ENCODE results near the gene DNAJA1. TPM values are rescaled to one million over a fixed set of nuclear protein-coding genes. Genes with fewer than 3 reads are reported as not detected.

Gene DNAJA1
- total RNA-seq, 1 experiment from 2014 or later: 186 TPM

Other genes with a start within 250 kb of the DNAJA1 start
- gene TMEM215, start 241.7 kb upstream of the DNAJA1 start, total RNA-seq (2022): not detected in 2 replicates
- gene APTX, start 23.6 kb upstream of the DNAJA1 start, total RNA-seq (2022): 22.7 and 26.6 TPM in 2 replicates
- 12.3 and 13.4 TPM in 2 replicates for gene SMU1, start 51.4 kb downstream of the DNAJA1 start, total RNA-seq (2022)
- gene B4GALT1, start 142.1 kb downstream of the DNAJA1 start, total RNA-seq (2022): 69.5 and 71.1 TPM in 2 replicates
- gene SPINK4, start 214.9 kb downstream of the DNAJA1 start, total RNA-seq (2022): not detected in 2 replicates
- gene BAG1, start 239.4 kb downstream of the DNAJA1 start, total RNA-seq (2022): 35.2 and 46.2 TPM in 2 replicates
- gene CHMP5, start 239.8 kb downstream of the DNAJA1 start, total RNA-seq (2022): 49.6 and 63.7 TPM in 2 replicates